Measurements from ENCODE around the gene SYNM.
"Not testable (repeated sequence)": the region's sequence is repeated elsewhere in the genome, so short reads cannot be mapped to it uniquely, and the experiment has no call there.

The SYNM gene

GRCh38 chr15:99109555-99110021, 4.7 kb downstream of the SYNM start:
- Mint-ChIP-seq H3K27me3 (ENCODE audit: low read depth) (peaks cover 23% of the 10 kb centered on the region), H3K27ac (no peak overlapping the region), H3K4me1 (ENCODE audit: low read depth) (peaks cover 25% of the 10 kb centered on the region), H3K4me3 (no peak overlapping the region), H3K36me3 (ENCODE audit: low read depth) (no peaks in the 10 kb centered on the region), H3K9me3 (no peaks in the 10 kb centered on the region)

GRCh38 chr15:99110093-99110492, 5.2 kb downstream of the SYNM start:
- no peaks in the 10 kb centered on the region for H3K36me3 Mint-ChIP-seq (ENCODE audit: low read depth)
- H3K4me1 Mint-ChIP-seq (ENCODE audit: low read depth): peaks cover 25% of the 10 kb centered on the region
- H3K4me3 Mint-ChIP-seq: no peak overlapping the region
- no peaks in the 10 kb centered on the region for H3K9me3 Mint-ChIP-seq
- H3K27me3 Mint-ChIP-seq (ENCODE audit: low read depth): peaks cover 23% of the 10 kb centered on the region
- no peak overlapping the region for H3K27ac Mint-ChIP-seq

GRCh38 chr15:99110581-99111320, 5.9 kb downstream of the SYNM start:
- Mint-ChIP-seq H3K4me3 (no peak overlapping the region), H3K4me1 (ENCODE audit: low read depth) (peaks cover 25% of the 10 kb centered on the region), H3K9me3 (no peaks in the 10 kb centered on the region), H3K27ac (no peak overlapping the region), H3K36me3 (ENCODE audit: low read depth) (no peaks in the 10 kb centered on the region), H3K27me3 (ENCODE audit: low read depth) (peaks cover 23% of the 10 kb centered on the region)

GRCh38 chr15:99111641-99112040, 6.8 kb downstream of the SYNM start:
- not testable (repeated sequence) for H3K36me3 Mint-ChIP-seq (ENCODE audit: low read depth); H3K9me3 Mint-ChIP-seq; H3K27ac Mint-ChIP-seq; H3K4me3 Mint-ChIP-seq
- peaks cover 20% of the 10 kb centered on the region for H3K4me1 Mint-ChIP-seq (ENCODE audit: low read depth)
- peaks cover 18% of the 10 kb centered on the region for H3K27me3 Mint-ChIP-seq (ENCODE audit: low read depth)

- Mint-ChIP-seq H3K27ac (no peak overlapping the region), H3K36me3 (ENCODE audit: low read depth) (peaks cover 4% of the 10 kb centered on the region), H3K4me3 (no peak overlapping the region), H3K4me1 (ENCODE audit: low read depth) (peaks cover 12% of the 10 kb centered on the region), H3K27me3 (ENCODE audit: low read depth) (peaks cover 9% of the 10 kb centered on the region), H3K9me3 (no peaks in the 10 kb centered on the region)
These were observed 8.8 kb downstream of the SYNM start for GRCh38 chr15:99113547-99114271.

GRCh38 chr15:99114511-99115299, 9.8 kb downstream of the SYNM start:
- no peaks in the 10 kb centered on the region for H3K9me3 Mint-ChIP-seq
- no peak overlapping the region for H3K27ac Mint-ChIP-seq
- peaks cover 6% of the 10 kb centered on the region for H3K4me1 Mint-ChIP-seq (ENCODE audit: low read depth)
- no peak overlapping the region for H3K4me3 Mint-ChIP-seq
- peaks cover 3% of the 10 kb centered on the region for H3K27me3 Mint-ChIP-seq (ENCODE audit: low read depth)
- H3K36me3 Mint-ChIP-seq (ENCODE audit: low read depth): peaks cover 4% of the 10 kb centered on the region

- peaks cover 4% of the 10 kb centered on the region for H3K36me3 Mint-ChIP-seq (ENCODE audit: low read depth)
These were observed 10.7 kb downstream of the SYNM start for GRCh38 chr15:99115300-99116215.

GRCh38 chr15:99117111-99117510, 12.2 kb downstream of the SYNM start:
- no peaks in the 10 kb centered on the region for H3K27me3 Mint-ChIP-seq (ENCODE audit: low read depth)
- no peak overlapping the region for H3K4me3 Mint-ChIP-seq
- H3K27ac Mint-ChIP-seq: no peak overlapping the region
- H3K4me1 Mint-ChIP-seq (ENCODE audit: low read depth): no peaks in the 10 kb centered on the region
- H3K9me3 Mint-ChIP-seq: no peaks in the 10 kb centered on the region
- peaks cover 4% of the 10 kb centered on the region for H3K36me3 Mint-ChIP-seq (ENCODE audit: low read depth)

More at GRCh38 chr15:99115300-99116215, 10.7 kb downstream of the SYNM start:
- Mint-ChIP-seq H3K9me3 (no peaks in the 10 kb centered on the region), H3K4me1 (ENCODE audit: low read depth) (peaks cover 4% of the 10 kb centered on the region), H3K27ac (no peak overlapping the region), H3K4me3 (no peak overlapping the region), H3K27me3 (ENCODE audit: low read depth) (no peaks in the 10 kb centered on the region)

GRCh38 chr15:99117563-99118257, 12.8 kb downstream of the SYNM start:
- Mint-ChIP-seq H3K27ac (no peak overlapping the region), H3K9me3 (no peaks in the 10 kb centered on the region), H3K4me3 (no peak overlapping the region), H3K4me1 (ENCODE audit: low read depth) (no peaks in the 10 kb centered on the region), H3K36me3 (ENCODE audit: low read depth) (peaks cover 4% of the 10 kb centered on the region), H3K27me3 (ENCODE audit: low read depth) (no peaks in the 10 kb centered on the region)

GRCh38 chr15:99118258-99118632, 13.4 kb downstream of the SYNM start:
- Mint-ChIP-seq H3K36me3 (ENCODE audit: low read depth) (peaks cover 4% of the 10 kb centered on the region), H3K27ac (no peak overlapping the region), H3K27me3 (ENCODE audit: low read depth) (no peaks in the 10 kb centered on the region), H3K4me3 (no peak overlapping the region), H3K4me1 (ENCODE audit: low read depth) (no peaks in the 10 kb centered on the region), H3K9me3 (no peaks in the 10 kb centered on the region)

- Mint-ChIP-seq H3K4me3 (no peak overlapping the region), H3K9me3 (no peaks in the 10 kb centered on the region), H3K27me3 (ENCODE audit: low read depth) (no peaks in the 10 kb centered on the region), H3K36me3 (ENCODE audit: low read depth) (peaks cover 4% of the 10 kb centered on the region), H3K27ac (no peak overlapping the region), H3K4me1 (ENCODE audit: low read depth) (no peaks in the 10 kb centered on the region)
These were observed 14.1 kb downstream of the SYNM start for GRCh38 chr15:99118801-99119546.

- Mint-ChIP-seq H3K36me3 (ENCODE audit: low read depth) (peaks cover 4% of the 10 kb centered on the region), H3K9me3 (no peaks in the 10 kb centered on the region), H3K27me3 (ENCODE audit: low read depth) (no peaks in the 10 kb centered on the region), H3K4me3 (no peak overlapping the region), H3K4me1 (ENCODE audit: low read depth) (no peaks in the 10 kb centered on the region), H3K27ac (no peak overlapping the region)
These were observed 15.3 kb downstream of the SYNM start for GRCh38 chr15:99120050-99120777.

Data from T-helper 1 cell treated with Interleukin-12 subunit alpha and Interleukin-12 subunit beta and Interleukin-4 antibody, amounts not matched to agents 30 μg/mL and 1 μg/mL, for 36 hours (primary cell).